GM19193 (cell line): ENCODE results near the gene AP2A1.

Experiments used
- POLR2A ChIP-seq: IDR thresholded peaks from 4 replicates; pipeline ENCODE4 v1.6.1; 2011; ENCODE audit not compliant: insufficient read depth, insufficient read length; ENCODE audit errors: extremely low read depth

The AP2A1 gene

DNA sequence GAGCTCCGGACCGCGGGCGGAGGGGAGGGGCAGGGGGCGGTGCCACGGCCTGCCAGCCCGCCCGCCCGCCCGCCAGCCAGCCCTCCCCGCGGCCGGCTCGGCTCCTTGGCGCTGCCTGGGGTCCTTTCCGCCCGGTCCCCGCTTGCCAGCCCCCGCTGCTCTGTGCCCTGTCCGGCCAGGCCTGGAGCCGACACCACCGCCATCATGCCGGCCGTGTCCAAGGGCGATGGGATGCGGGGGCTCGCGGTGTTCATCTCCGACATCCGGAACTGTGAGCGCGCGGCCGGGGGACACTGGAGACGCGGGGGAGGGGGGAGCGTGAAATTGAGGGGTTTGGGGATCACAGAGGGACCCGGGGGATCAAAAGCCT, at the start of gene AP2A1:
TSS of gene AP2A1 (plus strand) at position 72 of the 370 bp plus-strand sequence. CDS start at position 205, 133 bp downstream.
- TF ChIP-seq POLR2A = peak; percentile 63

DNA sequence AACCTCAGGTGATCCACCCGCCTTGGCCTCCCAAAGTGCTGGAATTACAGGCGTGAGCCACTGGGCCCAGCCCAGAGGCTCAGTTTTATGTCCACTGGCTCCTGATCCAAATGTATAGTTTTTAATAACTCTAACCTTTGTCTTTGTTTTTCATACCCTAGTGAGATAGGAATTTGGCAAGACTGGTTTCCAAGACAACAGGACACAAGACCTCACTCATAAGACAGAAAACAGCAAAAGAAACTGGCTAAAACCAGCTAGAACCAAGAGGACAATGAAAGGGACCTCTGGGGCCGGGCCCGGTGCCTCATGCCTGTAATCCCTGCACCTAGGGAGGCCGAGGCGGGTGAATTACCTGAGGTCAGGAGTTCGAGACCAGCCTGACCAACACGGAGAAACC, 48.3 kb upstream of the AP2A1 start:
- TF ChIP-seq POLR2A = no peak

DNA sequence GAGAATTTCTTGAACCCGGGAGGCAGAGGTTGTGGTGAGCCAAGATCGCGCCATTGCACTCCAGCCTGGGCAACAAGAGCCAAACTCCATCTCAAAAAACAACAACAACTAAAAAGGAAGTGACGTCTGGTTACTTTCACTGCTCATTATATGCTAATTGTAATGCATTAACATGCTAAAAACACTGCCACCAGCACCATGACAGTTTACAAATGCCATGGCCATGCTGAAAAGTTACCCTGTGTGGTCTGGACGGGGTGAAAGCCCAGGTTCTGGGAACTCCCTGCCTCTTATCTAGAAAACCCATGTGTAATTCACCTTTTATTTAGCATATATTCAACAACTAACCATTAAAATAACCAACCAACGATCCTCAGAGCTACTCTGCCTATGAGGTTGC, 47.8 kb upstream of the AP2A1 start:
- TF ChIP-seq POLR2A = no peak

DNA sequence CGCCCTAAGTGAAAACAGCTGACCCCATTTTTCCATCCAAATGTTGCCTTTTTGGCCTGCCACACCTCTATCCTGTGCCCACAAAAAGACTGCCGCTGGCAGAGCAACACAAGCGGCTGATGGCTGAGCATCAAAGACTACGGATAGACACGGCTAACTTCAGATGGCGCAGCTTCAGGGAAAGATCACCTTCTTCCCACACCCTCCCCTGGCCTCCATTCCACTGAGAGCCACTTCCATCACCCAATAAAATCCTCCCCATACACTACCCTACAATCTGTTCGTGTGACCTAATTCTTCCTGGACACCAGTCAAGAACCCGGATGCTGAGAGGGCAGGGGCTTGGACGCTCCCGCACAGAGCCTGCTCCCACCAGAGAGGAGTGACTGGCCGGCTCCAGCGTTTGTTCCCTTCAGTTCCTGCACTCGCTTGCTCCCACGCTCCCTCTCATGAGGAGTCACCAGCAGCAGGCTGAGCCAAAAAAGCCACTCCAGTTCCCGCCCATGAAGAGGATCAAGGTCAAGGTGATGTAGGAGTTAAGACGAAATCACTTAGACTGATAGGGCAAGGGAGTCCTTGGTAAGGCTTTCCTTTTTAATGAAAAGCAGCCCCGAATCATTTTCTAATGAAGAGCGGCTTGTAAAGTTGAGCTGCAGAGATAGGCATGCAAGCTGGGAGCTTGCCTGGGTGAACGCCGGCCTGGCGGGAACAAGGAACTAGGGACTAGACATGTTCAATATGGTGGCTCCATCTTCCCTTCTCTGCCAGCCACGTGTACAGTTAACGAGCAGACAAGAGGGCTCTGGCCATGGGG, 39.4 kb upstream of the AP2A1 start:
- TF ChIP-seq POLR2A = no peak

DNA sequence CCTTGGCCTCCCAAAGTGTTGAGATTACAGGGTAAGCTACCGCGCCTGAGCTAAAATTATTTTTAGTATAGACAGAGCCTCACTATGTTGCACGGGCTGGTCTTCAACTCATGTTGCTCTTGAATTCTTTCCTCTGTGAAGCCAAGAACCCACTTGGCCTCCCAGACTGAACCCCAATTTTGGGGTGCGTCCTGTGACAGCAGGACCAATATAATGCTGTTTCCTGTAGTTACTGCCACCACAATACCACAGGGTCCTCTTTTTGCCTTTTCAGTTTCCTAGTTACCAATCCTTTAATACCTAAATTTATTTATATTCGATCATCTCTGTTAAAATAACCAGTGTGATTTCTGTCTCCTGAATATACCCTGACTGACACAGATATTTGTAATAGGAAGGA, 36.6 kb upstream of the AP2A1 start:
- no peak for TF ChIP-seq POLR2A

- no peak for TF ChIP-seq POLR2A
These were observed 28.5 kb upstream of the AP2A1 start for GRCh38 chr19:49738268-49738667.

GRCh38 chr19:49739098-49739497, 27.7 kb upstream of the AP2A1 start:
- TF ChIP-seq POLR2A = no peak

DNA sequence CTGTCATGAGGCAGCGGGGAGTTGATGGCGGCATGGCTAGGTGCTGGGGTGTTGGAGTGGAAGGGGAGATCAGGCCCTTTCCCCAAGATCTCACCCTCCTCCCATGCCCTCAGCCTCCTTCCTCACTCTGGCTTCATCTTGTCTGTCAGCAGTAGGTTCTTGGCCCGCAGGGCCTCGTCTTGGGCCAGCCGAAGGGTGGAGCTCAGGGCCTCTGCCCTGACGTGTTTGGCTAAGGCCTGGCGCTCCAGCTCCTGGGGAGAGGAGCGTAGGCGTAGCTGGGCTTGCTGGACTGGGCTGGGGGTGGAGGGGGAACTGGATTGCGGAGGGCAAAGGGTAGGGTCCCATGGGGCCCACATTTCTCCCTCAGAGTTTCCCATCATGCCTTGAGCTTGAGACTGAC, 26.9 kb upstream of the AP2A1 start:
- TF ChIP-seq POLR2A = no peak

DNA sequence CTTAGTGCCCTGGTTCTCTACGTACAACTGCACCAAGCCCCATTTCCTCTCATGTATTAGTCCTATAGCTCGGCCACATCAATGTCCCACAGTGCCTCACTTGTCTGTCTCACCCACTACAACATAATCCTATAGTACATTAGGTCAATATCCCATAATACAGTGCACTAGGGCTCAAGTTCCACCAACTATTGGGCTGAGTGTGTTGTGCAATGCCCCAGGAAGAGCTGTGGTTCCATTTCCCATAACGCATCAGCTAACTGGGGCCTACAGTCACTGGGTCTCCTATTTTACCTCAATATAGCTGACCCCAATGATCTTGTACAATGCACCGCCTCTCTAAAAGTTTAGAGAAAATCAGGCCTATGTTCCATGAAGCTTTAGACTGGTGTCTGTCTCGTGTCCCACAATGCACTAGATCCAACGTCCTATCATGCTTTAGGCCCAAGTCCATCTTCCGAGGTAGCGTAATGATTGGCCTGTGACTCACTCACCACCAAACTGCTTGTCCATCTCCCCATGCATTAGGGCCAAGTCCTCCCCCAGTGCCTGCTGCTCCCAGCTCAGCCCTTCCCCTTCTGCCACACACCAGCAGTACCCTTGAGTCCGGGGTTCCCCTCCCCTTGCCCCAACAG, 25.5 kb upstream of the AP2A1 start:
- no peak for TF ChIP-seq POLR2A

- TF ChIP-seq POLR2A = no peak
These were observed 21.8 kb upstream of the AP2A1 start for GRCh38 chr19:49744946-49745381.

GRCh38 chr19:49746206-49746958, 20.4 kb upstream of the AP2A1 start:
- no peak for TF ChIP-seq POLR2A

- TF ChIP-seq POLR2A = no peak
These were observed 17.6 kb upstream of the AP2A1 start for GRCh38 chr19:49749055-49749716.

DNA sequence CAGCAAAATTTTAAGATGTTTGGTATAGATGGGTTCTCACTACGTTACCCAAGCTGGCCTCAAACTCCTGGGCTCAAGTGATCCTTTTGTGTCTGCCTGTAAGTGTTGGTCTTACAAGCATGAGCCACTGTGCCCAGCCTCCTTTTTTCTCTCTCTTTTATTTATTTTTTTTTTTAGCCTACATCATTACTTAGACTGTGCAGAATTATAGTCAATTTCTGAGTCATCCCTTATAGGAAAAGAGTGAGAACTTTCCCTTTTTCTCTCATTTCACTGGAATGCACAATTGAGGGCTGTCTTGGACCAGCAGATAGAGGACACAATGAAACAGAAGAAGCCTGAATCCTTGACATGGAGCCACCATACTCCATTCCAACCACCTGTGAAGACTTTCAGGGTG, 17.0 kb upstream of the AP2A1 start:
- no peak for TF ChIP-seq POLR2A

DNA sequence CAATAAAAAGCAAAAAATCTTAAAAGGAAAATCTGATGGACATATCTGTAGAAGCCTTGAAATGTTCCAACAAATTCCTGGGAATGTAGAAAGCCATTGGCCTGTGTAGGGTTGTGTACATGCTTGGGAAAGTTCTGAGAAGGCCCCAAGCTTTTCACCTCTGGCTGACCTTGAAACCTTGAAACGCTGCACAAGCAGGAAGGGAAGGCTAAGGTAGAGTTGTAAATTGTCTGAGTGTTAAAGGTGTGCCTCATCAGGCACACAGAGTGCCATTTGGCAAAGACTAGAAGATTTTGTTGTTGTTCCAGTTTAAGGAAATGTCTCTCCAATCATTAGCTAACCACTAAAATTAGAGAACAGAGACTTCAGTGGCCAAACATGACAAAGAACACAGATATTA, 14.1 kb upstream of the AP2A1 start:
- no peak for TF ChIP-seq POLR2A

GRCh38 chr19:49755956-49756355, 10.8 kb upstream of the AP2A1 start:
- TF ChIP-seq POLR2A = no peak
